B cell (primary cell): Measurements from ENCODE around the gene PTPRS. TPM values are rescaled to one million over a fixed set of nuclear protein-coding genes. Genes with fewer than 3 reads are reported as not detected.
A peak's percentile ranks its signal among the peaks of the same experiment; 100 is the strongest.

ENCODE experiments used
- ATAC-seq: fragments of 200-7000 bp; cut with Tn5 transposase; one replicate; pipeline ENCODE4 v1.10.0; 2021; ENCODE audit warnings: low read depth, mild to moderate bottlenecking, moderate number of reproducible peaks, moderate library complexity
- CTCF ChIA-PET: fragments of 350-600 bp; sonication (Branson Sonifier 250); formaldehyde crosslinking; loops from one replicate; lab custom pipeline; 2021; ENCODE audit warnings: antibody characterized with exemption, inconsistent platforms; lab: Charles Lee
- POLR2A ChIA-PET: fragments of 350-600 bp; sonication (Branson Sonifier 250); formaldehyde crosslinking; loops from one replicate; lab custom pipeline; 2021; ENCODE audit warnings: antibody characterized with exemption; lab: Charles Lee
- DNase-seq: peaks from one replicate; pipeline ENCODE4 v3.0.0; 2013
- H2AFZ ChIP-seq: 2 replicates; pipeline ENCODE4 v1.6.1; 2012; ENCODE audit warnings: mild to moderate bottlenecking, low read depth, low read length; ENCODE audit not compliant: insufficient read depth, poor library complexity, severe bottlenecking
- H3K27ac ChIP-seq, 2 donors: 1 replicate in 1 of 2; 2 replicates in 1 of 2; pipeline ENCODE4 v1.5.1; 2012 to 2013; ENCODE audit warnings: low read length in 2 of 2, mild to moderate bottlenecking in 2 of 2, moderate library complexity in 1 of 2
- H3K27me3 ChIP-seq, 4 experiments: fragments of 200-600 bp in 1 of 4; sonication (generic) in 1 of 4; replicated peaks in 1 of 4; 1 replicate in 2 of 4; 2 replicates in 2 of 4; pipeline versions ENCODE4 v1.6.1 to v1.7.0; 2013 to 2016; ENCODE audit warnings: low read length in 3 of 4, mild to moderate bottlenecking in 2 of 4, mixed read lengths in 1 of 4, moderate library complexity in 1 of 4; ENCODE audit not compliant: insufficient read depth in 4 of 4, control insufficient read depth in 3 of 4; ENCODE audit errors: control extremely low read depth in 1 of 4
- H3K36me3 ChIP-seq, 2 experiments: replicated peaks in 1 of 2; 1 replicate in 1 of 2; 2 replicates in 1 of 2; pipeline versions ENCODE4 v1.6.1 to v1.7.1; 2013; ENCODE audit warnings: low read length in 1 of 2; ENCODE audit not compliant: insufficient read depth in 2 of 2, control insufficient read depth in 1 of 2; ENCODE audit errors: control extremely low read depth in 1 of 2, extremely low read depth in 1 of 2
- H3K4me1 ChIP-seq, 2 donors: fragments of 200-600 bp in 1 of 2; sonication (generic) in 1 of 2; 1 replicate in 1 of 2; 2 replicates in 1 of 2; pipeline versions ENCODE4 v1.5.1 to v1.6.1; 2013 to 2017; ENCODE audit warnings: low read length in 2 of 2; ENCODE audit not compliant: control insufficient read depth in 2 of 2, insufficient read depth in 2 of 2
- H3K4me2 ChIP-seq: replicated peaks from 2 replicates; pipeline ENCODE3; 2012; ENCODE audit warnings: mild to moderate bottlenecking, low read depth, low read length; ENCODE audit not compliant: poor library complexity, severe bottlenecking
- H3K4me3 ChIP-seq, 5 experiments: fragments of 200-600 bp in 1 of 5; sonication (generic) in 1 of 5; 1 replicate in 3 of 5; 2 replicates in 2 of 5; pipeline versions ENCODE4 v1.5.1 to v1.7.0; 2011 to 2016; ENCODE audit warnings: low read length in 4 of 5, mild to moderate bottlenecking in 4 of 5, low read depth in 2 of 5, control low read depth in 1 of 5, moderate library complexity in 1 of 5; ENCODE audit not compliant: insufficient read depth in 1 of 5; ENCODE audit errors: control extremely low read depth in 1 of 5, extremely low read depth in 1 of 5
- H3K79me2 ChIP-seq: fragments of 200-600 bp; sonication (generic); one replicate; pipeline ENCODE4 v1.6.0; 2016; ENCODE audit warnings: low read length; ENCODE audit not compliant: control insufficient read depth, insufficient read depth
- H3K9ac ChIP-seq: fragments of 200-600 bp; sonication (generic); 2 replicates; pipeline ENCODE4 v1.6.1; 2017; ENCODE audit warnings: mild to moderate bottlenecking, low read length, moderate library complexity
- H3K9me3 ChIP-seq, 3 donors: one replicate each; pipeline versions ENCODE4 v1.6.1 to v1.7.1; 2013; ENCODE audit warnings: low read length in 2 of 3; ENCODE audit not compliant: control insufficient read depth in 2 of 3, insufficient read depth in 1 of 3; ENCODE audit errors: control extremely low read depth in 1 of 3
- H4K20me1 ChIP-seq: 2 replicates; pipeline ENCODE4 v1.6.0; 2012; ENCODE audit warnings: mild to moderate bottlenecking, low read length; ENCODE audit not compliant: insufficient read depth, control insufficient read depth, poor library complexity, severe bottlenecking
- H3K27ac Mint-ChIP-seq: one replicate; pipeline ENCODE4 v1.8.0; 2021; ENCODE audit warnings: mixed read lengths
- H3K27me3 Mint-ChIP-seq: one replicate; pipeline ENCODE4 v1.8.0; 2021; ENCODE audit warnings: mixed read lengths
- H3K4me1 Mint-ChIP-seq: one replicate; pipeline ENCODE4 v1.8.0; 2021; ENCODE audit warnings: mixed read lengths
- H3K4me3 Mint-ChIP-seq: one replicate; pipeline ENCODE4 v1.8.0; 2021; ENCODE audit warnings: mixed read lengths
- H3K9me3 Mint-ChIP-seq: one replicate; pipeline ENCODE4 v1.8.0; 2022; ENCODE audit warnings: mixed read lengths; ENCODE audit not compliant: insufficient read depth
- CTCF ChIP-seq: fragments of 200-600 bp; IDR thresholded peaks from one replicate; pipeline ENCODE4 v1.8.0; 2022; ENCODE audit warnings: antibody characterized with exemption, mild to moderate bottlenecking
- EZH2 ChIP-seq: IDR thresholded peaks from 2 replicates; pipeline ENCODE4 v1.6.1; 2012; ENCODE audit warnings: borderline replicate concordance, low read depth, mild to moderate bottlenecking, moderate library complexity, low read length; ENCODE audit not compliant: insufficient read depth, poor library complexity, severe bottlenecking
- WGBS: methylation state at CpG from one replicate; pipeline ENCODE4 v1.1.5; 2013; ENCODE audit warnings: missing lambda C conversion rate; ENCODE audit not compliant: insufficient coverage; 5-methylcytosine and 5-hydroxymethylcytosine counted together
- intact Hi-C: fragments of 100-400 bp; cut with micrococcal nuclease; formaldehyde crosslinking; loops from one replicate; pipeline ENCODE4 v1.10.0; 2022
- polyA plus RNA-seq: library from polyadenylated mRNA; depleted of rRNA; stranded (reverse); fragments of >200 nt; gene quantifications from 2 replicates; pipeline ENCODE4 v1.2.3, GENCODE V29; 2012
- total RNA-seq, 2 donors: library from RNA; stranded (reverse); fragments of 120-200 nt in 1 of 2; gene quantifications; 1 replicate in 1 of 2; 2 replicates in 1 of 2; pipeline versions ENCODE4 v1.2.3 to v1.2.4, GENCODE V29; 2013 to 2022

The PTPRS gene
- total and polyA plus RNA-seq, 2 donors (not counting 1 experiment from before 2014, with no cell fraction given): 6.5 to 10.0 TPM

DNA sequence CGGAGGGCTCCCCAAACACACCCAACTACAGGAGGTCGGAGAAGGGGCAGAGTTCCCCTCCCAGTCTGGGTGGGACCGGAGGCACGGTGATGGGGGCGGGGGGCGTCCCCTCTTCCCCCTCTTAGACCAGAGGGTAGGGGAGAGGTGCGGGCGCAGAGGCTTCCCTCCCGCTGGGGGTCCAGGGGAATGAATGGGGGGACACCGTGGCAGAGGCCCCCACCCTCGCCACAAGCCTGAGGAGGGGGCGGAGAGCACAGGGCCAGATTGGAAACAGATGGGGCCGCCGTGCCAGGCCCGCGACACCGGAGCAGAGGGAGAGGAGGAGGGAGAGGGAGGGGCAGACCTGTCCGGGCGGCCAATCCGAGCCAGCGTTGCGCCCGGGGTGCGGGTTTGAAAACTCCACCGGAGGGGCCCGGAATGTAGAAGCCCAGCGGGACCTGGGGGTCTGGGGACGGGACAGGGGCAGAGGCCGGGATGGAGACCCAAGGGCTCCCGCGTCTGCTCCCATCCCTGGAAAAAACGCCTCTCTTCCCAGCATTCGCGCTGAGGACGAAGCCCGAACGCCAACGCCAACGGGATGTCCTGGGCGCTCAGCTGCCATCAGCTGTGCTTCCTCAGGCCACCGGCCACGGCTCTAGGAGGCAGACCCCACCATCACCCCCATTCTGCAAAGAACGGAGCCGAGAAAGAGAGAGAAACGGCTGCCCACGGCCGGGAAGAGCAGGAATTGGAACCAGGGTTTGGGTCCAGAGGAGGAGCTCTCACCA, 46.8 kb downstream of the PTPRS start:
- peaks cover 0 to 24% (median 1%) of the 10 kb centered on the region in 4 experiments for H3K27me3 ChIP-seq
- H3K27ac ChIP-seq: no peak overlapping the region
- peak overlapping the region; percentile 46 for H3K27ac Mint-ChIP-seq
- ChIA-PET CTCF (no interaction called here), POLR2A (no interaction called here)
- H4K20me1 ChIP-seq: no peaks in the 10 kb centered on the region
- peak overlapping the region; percentile 76 for H3K4me3 Mint-ChIP-seq
- TF ChIP-seq EZH2 (no peak), CTCF (no peak)
- WGBS: 7% methylated on average over 38 of the region's 47 CpGs
- H3K79me2 ChIP-seq: no peaks in the 10 kb centered on the region
- H3K9ac ChIP-seq: peak overlapping the region; percentile 69
- no peaks in the 10 kb centered on the region for H3K9me3 Mint-ChIP-seq
- peaks cover 16% of the 10 kb centered on the region for H3K4me1 Mint-ChIP-seq
- H3K9me3 ChIP-seq: peaks cover 0 to 13% (median 0%) of the 10 kb centered on the region in 3 donors
- no peak for DNase-seq
- H3K27me3 Mint-ChIP-seq: peaks cover 13% of the 10 kb centered on the region
- peak overlapping the region; percentile 97 for H3K4me2 ChIP-seq
- peaks cover 15 to 22% of the 10 kb centered on the region in 2 donors for H3K4me1 ChIP-seq
- intact Hi-C loops: loop anchor here (2.0 kb wide), 1 partner anchor 19 kb away; no protein-coding TSS in a partner anchor
- ATAC-seq: peak; percentile 23
- peak overlapping the region in 4 of 5 experiments; percentile 35 to 65 (median 50) for H3K4me3 ChIP-seq
- H2AFZ ChIP-seq: peak overlapping the region; percentile 68
- no peaks in the 10 kb centered on the region for H3K36me3 ChIP-seq
